NT2/D1 (cell line): ENCODE data around the gene CABP1.

Experiments
- DNase-seq: peaks from one replicate; pipeline ENCODE4 v3.0.0-alpha.2; 2011; ENCODE audit warnings: low read depth, low spot score
- H3K27me3 ChIP-seq: 2 replicates; pipeline ENCODE4 v1.6.0; 2011; ENCODE audit warnings: mild to moderate bottlenecking; ENCODE audit not compliant: insufficient read length, insufficient read depth
- H3K36me3 ChIP-seq: 2 replicates; pipeline ENCODE4 v1.6.1; 2011; ENCODE audit warnings: mild to moderate bottlenecking, low read length, mixed read lengths; ENCODE audit not compliant: insufficient read depth, insufficient read length
- H3K4me1 ChIP-seq: 2 replicates; pipeline ENCODE4 v1.5.1; 2011; ENCODE audit not compliant: insufficient read depth, insufficient read length
- H3K4me3 ChIP-seq: 2 replicates; pipeline ENCODE4 v1.5.1; 2011; ENCODE audit warnings: low read depth; ENCODE audit not compliant: insufficient read length
- H3K9ac ChIP-seq: 2 replicates; pipeline ENCODE4 v1.6.0; 2011; ENCODE audit warnings: low read depth; ENCODE audit not compliant: insufficient read length
- H3K9me3 ChIP-seq: 2 replicates; pipeline ENCODE4 v1.5.1; 2011; ENCODE audit warnings: mild to moderate bottlenecking, low read length; ENCODE audit not compliant: insufficient read depth
- SUZ12 ChIP-seq: IDR thresholded peaks from 2 replicates; pipeline ENCODE4 v1.6.1; 2011; ENCODE audit not compliant: insufficient read length, insufficient read depth; ENCODE audit errors: extremely low read depth
- YY1 ChIP-seq: IDR thresholded peaks from 2 replicates; pipeline ENCODE4 v1.6.1; 2011; ENCODE audit not compliant: insufficient read length, insufficient read depth
- ZNF274 ChIP-seq: IDR thresholded peaks from 2 replicates; pipeline ENCODE4 v1.6.1; 2011; ENCODE audit warnings: mild to moderate bottlenecking, low read depth, low read length

Gene CABP1

DNA sequence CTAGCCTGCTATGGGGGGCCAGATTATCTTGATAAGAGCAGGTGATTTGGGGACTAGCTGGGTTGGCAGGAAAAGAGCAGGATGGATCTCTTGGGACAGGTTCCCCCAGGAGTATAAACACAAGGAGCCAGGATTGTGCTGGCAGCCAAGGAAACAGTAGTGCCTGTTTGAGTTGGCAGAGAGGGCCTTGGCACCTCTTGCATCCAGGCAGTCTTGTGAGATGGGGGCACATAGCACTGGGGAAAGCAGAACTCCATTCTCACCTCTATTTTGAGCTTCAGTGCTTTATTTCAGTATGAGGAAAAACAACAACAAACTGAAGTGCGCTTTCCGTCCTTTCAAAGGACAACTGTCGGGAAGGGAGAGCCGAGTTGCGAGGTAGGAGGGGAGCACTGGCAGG lies 60.5 kb downstream of the CABP1 start:
- TF ChIP-seq YY1: no peak
- TF ChIP-seq SUZ12: no peak
- no peak for TF ChIP-seq ZNF274
- Histone ChIP-seq H3K27me3 (no peaks in the 10 kb centered on the region), H3K4me3 (no peak overlapping the region), H3K36me3 (peaks cover 80% of the 10 kb centered on the region), H3K4me1 (peaks cover 3% of the 10 kb centered on the region), H3K9me3 (no peaks in the 10 kb centered on the region), H3K9ac (peak overlapping the region; percentile 6)
- DNase-seq: no peak

DNA sequence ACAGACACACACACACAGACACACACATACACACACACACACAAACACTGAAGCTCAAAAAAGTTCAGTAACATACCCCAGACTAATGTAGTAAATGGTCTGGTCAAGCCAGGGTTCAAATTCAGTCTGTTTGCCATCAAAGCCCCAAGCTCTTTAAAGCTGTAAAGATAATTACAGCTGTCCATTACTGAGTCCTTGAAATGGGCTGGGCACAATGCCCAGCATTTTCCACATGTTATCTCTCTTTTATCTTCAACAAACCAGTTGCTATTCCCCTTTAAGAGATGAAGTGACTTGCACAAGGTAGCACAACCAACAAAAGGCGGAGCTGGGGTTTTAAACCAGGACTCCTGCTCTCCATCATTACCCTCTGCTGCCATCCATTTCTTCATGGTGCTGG lies 62.2 kb downstream of the CABP1 start:
- H3K9ac ChIP-seq: no peak overlapping the region
- H3K9me3 ChIP-seq: no peaks in the 10 kb centered on the region
- H3K36me3 ChIP-seq: peaks cover 62% of the 10 kb centered on the region
- H3K4me3 ChIP-seq: no peak overlapping the region
- no peaks in the 10 kb centered on the region for H3K27me3 ChIP-seq
- TF ChIP-seq YY1: no peak
- no peak for TF ChIP-seq ZNF274
- no peak for TF ChIP-seq SUZ12
- H3K4me1 ChIP-seq: peaks cover 3% of the 10 kb centered on the region
- no peak for DNase-seq

DNA sequence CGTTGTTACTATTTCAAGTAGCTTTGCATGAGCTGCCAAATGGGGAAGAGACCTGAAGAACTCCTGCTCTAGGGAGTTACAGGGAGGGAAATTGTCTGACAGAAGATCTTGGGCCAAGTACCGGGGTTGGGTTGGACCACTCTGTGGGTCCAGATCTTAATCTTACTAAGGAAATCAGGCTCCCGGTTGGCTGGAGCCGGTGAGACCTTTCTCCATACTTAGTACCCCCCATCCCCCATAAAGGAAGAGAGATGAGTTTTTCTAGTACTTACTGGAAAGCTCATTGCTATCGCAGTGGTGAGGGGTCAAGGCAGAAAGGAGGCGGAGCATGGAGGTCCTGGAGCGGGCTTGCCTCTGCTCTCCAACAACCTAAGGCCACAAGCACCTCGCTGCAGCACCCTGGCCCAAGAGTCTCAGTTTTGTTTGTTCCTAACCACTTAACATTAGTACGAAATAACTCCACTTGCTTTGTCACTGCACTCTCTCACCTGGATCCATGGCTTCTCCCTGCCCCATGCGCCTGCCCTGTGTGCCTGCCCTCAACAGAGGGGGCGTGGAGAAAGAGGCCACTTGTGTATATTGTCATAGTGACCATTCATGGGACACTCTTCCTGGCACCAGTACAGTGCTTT lies 63.0 kb downstream of the CABP1 start:
- no peak for DNase-seq
- H3K4me3 ChIP-seq: no peak overlapping the region
- H3K9ac ChIP-seq: no peak overlapping the region
- H3K36me3 ChIP-seq: peaks cover 55% of the 10 kb centered on the region
- no peaks in the 10 kb centered on the region for H3K9me3 ChIP-seq
- H3K27me3 ChIP-seq: no peaks in the 10 kb centered on the region
- TF ChIP-seq YY1 (no peak), ZNF274 (no peak), SUZ12 (no peak)
- H3K4me1 ChIP-seq: peaks cover 3% of the 10 kb centered on the region

DNA sequence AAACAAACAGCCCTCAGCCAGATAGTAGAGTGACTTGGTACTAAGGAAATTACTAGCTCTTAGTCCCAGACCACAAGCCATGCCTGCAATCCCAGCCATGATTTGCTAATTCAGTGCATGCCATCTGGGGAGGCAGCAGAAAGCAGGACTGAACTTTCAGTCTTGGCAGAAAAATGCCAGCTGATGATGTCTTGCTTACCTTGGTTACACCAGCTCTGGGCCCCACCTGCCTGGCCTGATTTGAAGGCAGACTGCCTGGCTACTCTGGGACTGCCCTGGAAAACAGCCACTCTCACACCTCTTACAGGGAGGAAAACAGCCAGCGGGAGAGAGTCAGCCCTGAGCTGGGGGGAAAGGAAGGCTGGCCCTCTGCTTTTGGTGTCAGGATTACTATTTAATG lies 65.2 kb downstream of the CABP1 start:
- peaks cover 8% of the 10 kb centered on the region for H3K4me1 ChIP-seq
- no peaks in the 10 kb centered on the region for H3K27me3 ChIP-seq
- peaks cover 33% of the 10 kb centered on the region for H3K36me3 ChIP-seq
- no peak overlapping the region for H3K9ac ChIP-seq
- no peaks in the 10 kb centered on the region for H3K9me3 ChIP-seq
- H3K4me3 ChIP-seq: no peak overlapping the region
- no peak for TF ChIP-seq ZNF274
- TF ChIP-seq YY1: no peak
- TF ChIP-seq SUZ12: no peak
- DNase-seq: no peak

DNA sequence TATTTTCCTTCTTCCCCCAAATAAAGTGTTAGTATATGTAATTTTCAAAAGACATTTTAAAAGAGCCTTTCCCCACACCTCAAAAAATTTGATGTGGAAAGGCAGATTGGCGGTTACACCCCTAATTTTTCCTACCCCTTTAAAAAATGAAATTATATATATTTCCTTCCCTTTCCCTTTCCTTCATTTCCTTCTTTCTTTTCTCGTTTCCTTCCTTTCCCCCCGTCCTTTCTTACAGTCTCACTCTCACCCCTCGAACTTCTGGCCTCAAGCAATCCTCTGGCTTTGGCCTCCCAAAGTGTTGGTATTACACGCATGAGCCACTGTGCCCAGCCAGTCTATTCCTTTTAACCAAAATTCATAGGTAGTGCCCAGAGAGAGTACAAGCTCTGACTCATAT lies 65.6 kb downstream of the CABP1 start:
- H3K36me3 ChIP-seq: peaks cover 29% of the 10 kb centered on the region
- H3K4me1 ChIP-seq: peaks cover 8% of the 10 kb centered on the region
- no peak for DNase-seq
- no peak overlapping the region for H3K9ac ChIP-seq
- no peaks in the 10 kb centered on the region for H3K27me3 ChIP-seq
- H3K4me3 ChIP-seq: no peak overlapping the region
- TF ChIP-seq SUZ12 (no peak), ZNF274 (no peak), YY1 (no peak)
- no peaks in the 10 kb centered on the region for H3K9me3 ChIP-seq

DNA sequence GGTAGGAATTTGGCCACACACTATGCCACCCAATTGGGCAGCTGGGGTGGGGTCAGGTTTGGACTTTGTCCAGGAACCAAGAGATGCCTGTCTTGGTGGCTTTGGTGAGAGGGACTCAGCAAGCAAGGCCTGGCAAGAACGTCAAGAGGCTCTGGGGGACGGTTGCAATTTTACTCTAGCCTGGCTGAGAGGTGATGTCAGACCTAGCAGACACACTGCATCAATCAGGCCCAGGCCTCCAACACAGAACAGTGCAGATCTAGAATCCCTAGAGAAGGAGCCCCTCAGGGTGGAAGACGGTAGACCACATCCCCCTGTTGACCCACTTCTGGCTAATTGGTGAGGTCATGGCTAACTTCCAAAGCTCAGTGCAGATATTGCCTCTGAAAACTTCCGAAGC lies 68.2 kb downstream of the CABP1 start:
- Histone ChIP-seq H3K36me3 (peaks cover 25% of the 10 kb centered on the region), H3K27me3 (no peaks in the 10 kb centered on the region), H3K9me3 (no peaks in the 10 kb centered on the region), H3K9ac (no peak overlapping the region), H3K4me3 (no peak overlapping the region), H3K4me1 (peaks cover 8% of the 10 kb centered on the region)
- no peak for DNase-seq
- TF ChIP-seq ZNF274 (no peak), SUZ12 (no peak), YY1 (no peak)

DNA sequence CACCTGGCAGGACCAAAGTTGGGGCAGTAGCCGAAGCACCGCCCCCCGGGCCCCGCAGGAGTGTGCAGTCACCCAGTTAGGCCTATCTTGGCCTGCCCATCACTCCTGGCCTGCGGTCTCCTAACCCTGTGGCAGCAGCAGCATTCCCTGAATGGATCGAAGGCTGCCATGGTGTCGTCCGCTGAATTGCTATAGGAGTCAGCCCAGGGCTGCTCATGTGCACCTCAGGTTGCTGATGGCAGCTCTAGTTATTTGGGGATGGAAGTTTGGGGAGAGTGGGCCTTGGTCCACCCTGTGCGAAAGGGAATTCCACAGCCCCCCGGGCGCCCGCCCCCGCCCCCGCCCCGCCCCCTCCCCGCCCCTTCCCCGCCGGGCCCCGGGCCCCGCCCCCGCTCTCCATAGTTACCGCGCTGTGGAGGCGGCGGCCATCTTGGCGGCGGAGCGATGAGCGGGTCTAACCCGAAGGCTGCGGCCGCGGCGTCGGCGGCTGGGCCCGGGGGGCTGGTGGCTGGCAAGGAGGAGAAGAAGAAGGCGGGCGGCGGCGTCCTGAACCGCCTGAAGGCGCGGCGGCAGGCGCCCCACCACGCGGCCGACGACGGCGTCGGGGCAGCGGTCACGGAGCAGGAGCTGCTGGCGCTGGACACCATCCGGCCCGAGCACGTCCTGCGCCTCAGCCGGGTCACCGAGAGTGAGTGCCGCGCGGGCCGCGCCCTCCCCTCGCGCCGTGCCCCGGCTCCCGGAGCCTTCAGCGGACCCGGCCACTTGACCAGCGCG lies 69.8 kb downstream of the CABP1 start, which contains the start of gene UNC119B:
Gene UNC119B, plus strand, starts transcription at position 428 of the 774 bp plus-strand sequence. Its CDS starts 17 bp downstream, at position 445.
- Histone ChIP-seq H3K27me3 (no peaks in the 10 kb centered on the region), H3K9ac (peak within 1 kb of the TSS; percentile 94), H3K4me1 (peaks cover 8% of the 10 kb centered on the region), H3K36me3 (peaks cover 38% of the 10 kb centered on the region), H3K9me3 (no peaks in the 10 kb centered on the region), H3K4me3 (peak within 1 kb of the TSS; percentile 90)
- TF ChIP-seq YY1 (peak; percentile 54), SUZ12 (no peak), ZNF274 (no peak)
- no peak for DNase-seq
